Karpas-422 (cell line): Measurements from ENCODE around the gene IP6K2. TPM values are rescaled to one million over a fixed set of nuclear protein-coding genes. Genes with fewer than 3 reads are reported as not detected.
A peak's percentile ranks its signal among the peaks of the same experiment; 100 is the strongest.
"Not testable (repeated sequence)": the region's sequence is repeated elsewhere in the genome, so short reads cannot be mapped to it uniquely, and the experiment has no call there.

Source experiments
- DNase-seq: peaks from one replicate; pipeline ENCODE4 v3.0.0-alpha.2; 2015
- H2AFZ ChIP-seq: fragments of 200-600 bp; sonication (generic); 2 replicates; pipeline ENCODE4 v1.6.1; 2014; ENCODE audit warnings: antibody characterized with exemption, low read length, mixed read lengths
- H3K27ac ChIP-seq: fragments of 200-600 bp; sonication (generic); 2 replicates; pipeline ENCODE4 v1.5.1; 2014; ENCODE audit warnings: mild to moderate bottlenecking, low read length, moderate library complexity
- H3K27me3 ChIP-seq: fragments of 200-600 bp; sonication (generic); 2 replicates; pipeline ENCODE4 v1.6.1; 2014; ENCODE audit warnings: low read length, mixed read lengths
- H3K36me3 ChIP-seq: fragments of 200-600 bp; sonication (generic); 2 replicates; pipeline ENCODE4 v1.6.1; 2014; ENCODE audit warnings: low read length, mixed read lengths; ENCODE audit not compliant: insufficient read depth
- H3K4me1 ChIP-seq: fragments of 200-600 bp; sonication (generic); 2 replicates; pipeline ENCODE4 v1.6.1; 2014; ENCODE audit warnings: mild to moderate bottlenecking, low read length, mixed read lengths
- H3K4me2 ChIP-seq: fragments of 200-600 bp; sonication (generic); 2 replicates; pipeline ENCODE4 v1.6.1; 2014; ENCODE audit warnings: low read length, low read depth, mild to moderate bottlenecking; ENCODE audit not compliant: poor library complexity, severe bottlenecking
- H3K4me3 ChIP-seq: fragments of 200-600 bp; sonication (generic); 2 replicates; pipeline ENCODE4 v1.5.1; 2014; ENCODE audit warnings: mild to moderate bottlenecking, antibody characterized with exemption, low read length, mixed read lengths
- H3K79me2 ChIP-seq: fragments of 200-600 bp; sonication (generic); 2 replicates; pipeline ENCODE4 v1.6.1; 2014; ENCODE audit warnings: mild to moderate bottlenecking, low read length, mixed read lengths
- H3K9ac ChIP-seq: fragments of 200-600 bp; sonication (generic); 2 replicates; pipeline ENCODE4 v1.6.0; 2014; ENCODE audit warnings: low read length
- H3K9me2 ChIP-seq: fragments of 200-600 bp; sonication (generic), shearing (Covaris generic); replicated peaks from 2 replicates; pipeline ENCODE4 v1.6.0; 2014; ENCODE audit warnings: mild to moderate bottlenecking, low read length, moderate library complexity; ENCODE audit not compliant: insufficient read depth
- H3K9me3 ChIP-seq: fragments of 300-700, 200-600 bp; sonication (generic); 2 replicates; pipeline ENCODE4 v1.6.1; 2014; ENCODE audit warnings: low read length, mixed read lengths
- H4K20me1 ChIP-seq: fragments of 200-600 bp; sonication (generic); 2 replicates; pipeline ENCODE4 v1.6.1; 2014; ENCODE audit warnings: mild to moderate bottlenecking, antibody characterized with exemption, low read length, low read depth; ENCODE audit not compliant: insufficient read depth
- total RNA-seq: library from RNA; depleted of rRNA; stranded (reverse); fragments of >200 nt; shearing (Covaris generic); gene quantifications from 2 replicates; pipeline ENCODE4 v1.2.3, GENCODE V29; 2014; ENCODE audit warnings: low replicate concordance; rRNA removed

The IP6K2 gene
- 93.6 and 104 TPM in 2 replicates for total RNA-seq

GRCh38 chr3:48716982-48717746 is at the start of gene IP6K2:
Gene IP6K2, minus strand, starts transcription at chr3:48717221. Its CDS starts 21,930 bp downstream, at chr3:48695291.
- Histone ChIP-seq H3K9ac (peak within 1 kb of the TSS; percentile 97), H3K4me1 (peaks cover 21% of the 10 kb centered on the region), H3K27ac (peak within 1 kb of the TSS; percentile 76), H3K27me3 (no peaks in the 10 kb centered on the region), H3K4me2 (peak within 1 kb of the TSS; percentile 71), H3K9me2 (no peaks in the 10 kb centered on the region), H3K4me3 (peak within 1 kb of the TSS; percentile 78), H3K9me3 (no peaks in the 10 kb centered on the region), H3K36me3 (peaks cover 17% of the 10 kb centered on the region; the same call in 1 of the 2 replicates), H4K20me1 (peaks cover 17% of the 10 kb centered on the region; the same call in 1 of the 2 replicates), H2AFZ (peak within 1 kb of the TSS; percentile 85), H3K79me2 (peaks cover 48% of the 10 kb centered on the region)
- peak; percentile 100 for DNase-seq

GRCh38 chr3:48765376-48765775 is 48.4 kb upstream of the IP6K2 start:
- Histone ChIP-seq H3K79me2 (no peaks in the 10 kb centered on the region), H3K27ac (no peak overlapping the region), H3K36me3 (peaks cover 8% of the 10 kb centered on the region; the same call in 1 of the 2 replicates), H3K9me2 (no peaks in the 10 kb centered on the region), H3K9ac (no peak overlapping the region), H3K9me3 (no peaks in the 10 kb centered on the region), H3K4me1 (no peaks in the 10 kb centered on the region), H3K4me3 (no peak overlapping the region), H4K20me1 (no peaks in the 10 kb centered on the region), H2AFZ (no peak overlapping the region), H3K4me2 (no peak overlapping the region), H3K27me3 (no peaks in the 10 kb centered on the region)
- no peak for DNase-seq

- no peaks in the 10 kb centered on the region for H3K9me2 ChIP-seq
- H3K27ac ChIP-seq = no peak overlapping the region
- peaks cover 11% of the 10 kb centered on the region; the same call in 1 of the 2 replicates for H3K36me3 ChIP-seq
- H3K9ac ChIP-seq = no peak overlapping the region
- no peak for DNase-seq
- no peaks in the 10 kb centered on the region for H3K9me3 ChIP-seq
- no peak overlapping the region for H2AFZ ChIP-seq
- H3K4me2 ChIP-seq = no peak overlapping the region
- H3K4me1 ChIP-seq = no peaks in the 10 kb centered on the region
- no peaks in the 10 kb centered on the region for H3K79me2 ChIP-seq
- H4K20me1 ChIP-seq = no peaks in the 10 kb centered on the region
- H3K27me3 ChIP-seq = no peaks in the 10 kb centered on the region
- H3K4me3 ChIP-seq = no peak overlapping the region
Measured at GRCh38 chr3:48762816-48763215, 45.8 kb upstream of the IP6K2 start.

- H3K4me3 ChIP-seq, H3K9me2 ChIP-seq, H3K27ac ChIP-seq, H4K20me1 ChIP-seq, H3K27me3 ChIP-seq, DNase-seq, H2AFZ ChIP-seq, H3K79me2 ChIP-seq, H3K9me3 ChIP-seq, H3K4me2 ChIP-seq, H3K4me1 ChIP-seq, H3K9ac ChIP-seq: not testable (repeated sequence)
- H3K36me3 ChIP-seq = peaks cover 18% of the 10 kb centered on the region; the same call in 1 of the 2 replicates
Measured at GRCh38 chr3:48759991-48760540, 43.0 kb upstream of the IP6K2 start.

- not testable (repeated sequence) for H3K27me3 ChIP-seq, H3K4me2 ChIP-seq, H3K4me1 ChIP-seq, H4K20me1 ChIP-seq, H3K9ac ChIP-seq, H3K9me3 ChIP-seq, DNase-seq, H3K4me3 ChIP-seq, H3K9me2 ChIP-seq, H2AFZ ChIP-seq, H3K79me2 ChIP-seq, H3K27ac ChIP-seq
- H3K36me3 ChIP-seq = peaks cover 14% of the 10 kb centered on the region; the same call in 1 of the 2 replicates
Measured at GRCh38 chr3:48759531-48759930, 42.5 kb upstream of the IP6K2 start.

GRCh38 chr3:48759071-48759470 is 42.0 kb upstream of the IP6K2 start:
- no peaks in the 10 kb centered on the region for H3K4me1 ChIP-seq
- DNase-seq = no peak
- no peak overlapping the region for H2AFZ ChIP-seq
- no peaks in the 10 kb centered on the region for H3K9me2 ChIP-seq
- no peak overlapping the region for H3K4me3 ChIP-seq
- H3K27ac ChIP-seq = no peak overlapping the region
- no peaks in the 10 kb centered on the region for H3K27me3 ChIP-seq
- peaks cover 11% of the 10 kb centered on the region; the same call in 1 of the 2 replicates for H3K36me3 ChIP-seq
- no peaks in the 10 kb centered on the region for H4K20me1 ChIP-seq
- no peaks in the 10 kb centered on the region for H3K79me2 ChIP-seq
- H3K4me2 ChIP-seq = no peak overlapping the region
- no peak overlapping the region for H3K9ac ChIP-seq
- no peaks in the 10 kb centered on the region for H3K9me3 ChIP-seq

GRCh38 chr3:48756640-48757039 is 39.6 kb upstream of the IP6K2 start:
- Histone ChIP-seq H3K79me2 (no peaks in the 10 kb centered on the region), H3K9me2 (no peaks in the 10 kb centered on the region), H3K27me3 (no peaks in the 10 kb centered on the region), H3K9me3 (no peaks in the 10 kb centered on the region), H3K27ac (no peak overlapping the region), H4K20me1 (no peaks in the 10 kb centered on the region), H3K36me3 (peaks cover 13% of the 10 kb centered on the region; the same call in 1 of the 2 replicates), H3K9ac (no peak overlapping the region), H2AFZ (no peak overlapping the region), H3K4me2 (no peak overlapping the region), H3K4me1 (no peaks in the 10 kb centered on the region), H3K4me3 (no peak overlapping the region)
- no peak for DNase-seq

GRCh38 chr3:48750856-48751255 is 33.8 kb upstream of the IP6K2 start:
- H3K27me3 ChIP-seq = no peaks in the 10 kb centered on the region
- H3K4me3 ChIP-seq = no peak overlapping the region
- H3K36me3 ChIP-seq = peaks cover 14% of the 10 kb centered on the region; the same call in 1 of the 2 replicates
- H3K9ac ChIP-seq = no peak overlapping the region
- no peaks in the 10 kb centered on the region for H3K79me2 ChIP-seq
- no peaks in the 10 kb centered on the region for H3K9me3 ChIP-seq
- H3K4me2 ChIP-seq = no peak overlapping the region
- no peak for DNase-seq
- no peak overlapping the region for H3K27ac ChIP-seq
- no peaks in the 10 kb centered on the region for H4K20me1 ChIP-seq
- H3K4me1 ChIP-seq = no peaks in the 10 kb centered on the region
- H3K9me2 ChIP-seq = no peaks in the 10 kb centered on the region
- H2AFZ ChIP-seq = no peak overlapping the region
